H1 (cell line): Measurements from ENCODE around the gene CELF4. TPM values are rescaled to one million over a fixed set of nuclear protein-coding genes. Genes with fewer than 3 reads are reported as not detected.

ENCODE experiments used
- EZH2 ChIP-seq: fragments of 200-600 bp; sonication (generic); IDR thresholded peaks from 2 replicates; pipeline ENCODE4 v1.7.1; 2012; ENCODE audit warnings: low read depth, mild to moderate bottlenecking, moderate library complexity, low read length, inconsistent platforms; ENCODE audit not compliant: severe bottlenecking
- MAFK ChIP-seq: IDR thresholded peaks from 2 replicates; pipeline ENCODE4 v1.6.1; 2012; ENCODE audit warnings: low read depth, mild to moderate bottlenecking, improper control_type of control experiment, low read length
- SP4 ChIP-seq: IDR thresholded peaks from 2 replicates; pipeline ENCODE4 v1.6.1; 2012; ENCODE audit warnings: low read length, inconsistent platforms
- polyA plus RNA-seq, 7 experiments: library from polyadenylated mRNA; depleted of rRNA in 3 of 7; stranded (reverse) in 5 of 7; unstranded in 2 of 7; fragments of >200 nt in 5 of 7; fragments of 200-250 nt in 2 of 7; gene quantifications; 1 replicate in 5 of 7; 2 replicates in 1 of 7; 4 replicates in 1 of 7; pipeline versions ENCODE4 v1.2.1 to v1.2.3, GENCODE V29; 2011 to 2013; ENCODE audit warnings: missing spikeins in 2 of 7, mixed read lengths in 2 of 7
- total RNA-seq: library from RNA; stranded (reverse); fragmentation: NEBNext Ultra II Directional; extraction: Animal tissue kit (Norgen Biotek cat#: 25700); gene quantifications from 2 replicates; pipeline ENCODE4 v1.2.1, GENCODE V29; 2021

The CELF4 gene
- total and polyA plus RNA-seq, 2 of the 8 experiments (the other 6 are each of a cell fraction or from before 2014, with no cell fraction given) = 1.6 to 3.4 TPM

DNA sequence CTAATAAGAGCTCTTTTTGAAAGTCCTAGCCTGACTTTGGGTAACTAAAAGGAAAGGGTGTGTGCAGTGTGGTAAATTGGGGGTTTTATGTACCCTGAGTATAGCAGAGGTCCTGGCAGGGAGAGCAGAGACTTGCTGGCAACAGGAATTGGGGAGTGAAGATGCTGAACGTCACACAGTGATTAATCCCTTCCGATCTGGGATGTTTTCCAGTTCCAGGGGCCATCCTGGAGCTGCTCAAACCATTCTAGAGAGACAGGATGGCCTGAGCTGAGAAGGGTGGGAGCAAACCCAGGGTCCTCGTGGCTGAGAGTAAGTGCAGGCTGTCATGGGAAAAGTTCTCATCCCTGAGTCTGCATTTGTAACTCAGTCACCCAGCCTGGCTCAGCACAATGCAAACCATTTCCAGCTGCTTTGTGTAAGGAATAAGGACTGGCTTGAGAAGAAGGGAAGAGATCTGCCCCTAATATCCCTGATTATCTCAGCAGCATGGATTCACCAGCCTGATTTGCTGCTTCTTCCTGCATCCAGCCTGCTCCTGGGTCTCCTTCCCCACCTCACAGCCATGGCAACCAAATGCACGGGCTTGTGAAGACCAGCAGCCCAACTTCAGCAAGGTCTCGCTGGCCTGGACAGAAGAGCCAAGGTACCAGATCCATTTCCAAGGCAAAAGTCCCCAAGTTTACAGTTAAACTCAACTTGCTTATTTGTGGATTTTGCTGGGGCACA lies 47.1 kb upstream of the CELF4 start (continued):
- TF ChIP-seq MAFK (no peak), SP4 (no peak), EZH2 (no peak)
